Neural cell (in vitro differentiated cells): ENCODE measurements around the gene ALK.

Source experiments
- CTCF ChIP-seq: fragments of 450-650 bp; IDR thresholded peaks from 2 replicates; pipeline ENCODE4 v1.5.1; 2014; ENCODE audit warnings: antibody characterized with exemption, mild to moderate bottlenecking, moderate library complexity; ENCODE audit not compliant: poor library complexity, severe bottlenecking
- EP300 ChIP-seq: fragments of 450-650 bp; conservative IDR thresholded peaks from 2 replicates; pipeline ENCODE4 v1.6.1; 2014; ENCODE audit warnings: antibody characterized with exemption, mild to moderate bottlenecking, moderate library complexity; ENCODE audit not compliant: poor library complexity, severe bottlenecking
- EZH2 ChIP-seq: fragments of 200-600, 300-800 bp; shearing (Covaris generic), sonication (generic); IDR thresholded peaks from 2 replicates; pipeline ENCODE4 v1.6.1; 2014; ENCODE audit warnings: antibody characterized with exemption, low read length, borderline replicate concordance, mild to moderate bottlenecking; ENCODE audit not compliant: insufficient read depth, poor library complexity, severe bottlenecking
- MXI1 ChIP-seq: fragments of 450-650 bp; conservative IDR thresholded peaks from 2 replicates; pipeline ENCODE4 v1.6.1; 2014; ENCODE audit warnings: antibody characterized with exemption, mild to moderate bottlenecking; ENCODE audit not compliant: poor library complexity, severe bottlenecking
- POLR2AphosphoS5 ChIP-seq: IDR thresholded peaks from 2 replicates; pipeline ENCODE4 v1.6.1; 2012
- RAD21 ChIP-seq: fragments of 450-650 bp; conservative IDR thresholded peaks from 2 replicates; pipeline ENCODE4 v1.6.1; 2014; ENCODE audit warnings: antibody characterized with exemption, mild to moderate bottlenecking, moderate library complexity
- REST ChIP-seq: IDR thresholded peaks from 2 replicates; pipeline ENCODE4 v1.6.1; 2012; ENCODE audit warnings: borderline replicate concordance
- SMC3 ChIP-seq: fragments of 450-650 bp; conservative IDR thresholded peaks from 2 replicates; pipeline ENCODE4 v1.6.1; 2014; ENCODE audit warnings: antibody characterized with exemption, mild to moderate bottlenecking, moderate library complexity; ENCODE audit not compliant: poor library complexity
- TAF1 ChIP-seq: IDR thresholded peaks from 2 replicates; pipeline ENCODE4 v1.6.1; 2012; ENCODE audit warnings: low read depth

- no peak for TF ChIP-seq RAD21
- TF ChIP-seq CTCF, result no peak
- TF ChIP-seq EP300, result no peak
- no peak for TF ChIP-seq POLR2AphosphoS5
- no peak for TF ChIP-seq TAF1
- TF ChIP-seq EZH2, result no peak
- TF ChIP-seq REST, result no peak
- TF ChIP-seq SMC3, result no peak
- no peak for TF ChIP-seq MXI1
Observed at GRCh38 chr2:29583104-29583503, 338.3 kb downstream of the ALK start.
